ENCODE results near the gene URAD.
"Not testable (repeated sequence)": the region's sequence is repeated elsewhere in the genome, so short reads cannot be mapped to it uniquely, and the experiment has no call there.

Gene URAD

DNA sequence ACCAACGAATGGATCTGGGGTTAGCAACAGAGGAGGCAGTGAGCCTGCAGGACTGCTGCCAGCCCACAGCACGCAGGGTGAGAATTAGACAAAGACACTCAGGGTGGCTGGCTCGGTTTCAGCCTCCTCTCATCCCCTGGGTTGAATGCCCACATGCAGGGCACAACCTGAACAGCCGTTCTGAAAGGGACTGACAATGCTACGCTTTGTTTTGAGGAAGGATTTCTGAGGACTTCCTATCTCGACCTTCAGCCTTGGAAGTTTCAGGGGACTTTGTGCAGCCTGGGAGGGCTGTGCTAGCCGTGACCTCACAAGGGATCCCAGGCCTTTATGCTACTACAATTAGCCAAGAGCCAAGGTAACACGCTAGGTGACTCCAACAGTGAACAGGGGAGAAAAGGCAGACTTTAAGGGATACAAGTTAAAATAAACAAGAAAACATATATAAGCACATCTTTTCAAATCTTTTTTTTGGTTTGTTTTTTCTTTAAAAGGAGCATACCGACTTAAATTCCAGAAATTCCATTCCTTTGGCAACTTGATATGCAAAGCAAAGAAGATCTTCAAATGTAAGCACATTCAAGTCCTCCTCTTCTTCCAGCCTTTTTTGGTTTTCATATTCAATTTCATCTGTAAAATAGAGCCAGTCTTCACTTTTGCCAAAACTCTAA is 34.5 kb upstream of the URAD start:
- FAIRE-seq (no peak), DNase-seq (ENCODE audit: insufficient read length, low spot score) (no peak)
- TF ChIP-seq POU2F2 (IDR thresholded peaks at IDR 0.05; ENCODE audit: low read depth, low read length) (no peak), PAX5 (IDR thresholded peaks at IDR 0.05; ENCODE audit: insufficient read depth, low read length, severe bottlenecking) (no peak), POLR2A (IDR thresholded peaks at IDR 0.05; ENCODE audit: low read depth, low read length) (no peak), TAF1 (IDR thresholded peaks at IDR 0.05; ENCODE audit: low read depth, low read length) (no peak), SPI1 (IDR thresholded peaks at IDR 0.05; ENCODE audit: low read depth, low read length) (no peak), POLR2AphosphoS5 (IDR thresholded peaks at IDR 0.05; ENCODE audit: low read depth, low read length) (no peak)

DNA sequence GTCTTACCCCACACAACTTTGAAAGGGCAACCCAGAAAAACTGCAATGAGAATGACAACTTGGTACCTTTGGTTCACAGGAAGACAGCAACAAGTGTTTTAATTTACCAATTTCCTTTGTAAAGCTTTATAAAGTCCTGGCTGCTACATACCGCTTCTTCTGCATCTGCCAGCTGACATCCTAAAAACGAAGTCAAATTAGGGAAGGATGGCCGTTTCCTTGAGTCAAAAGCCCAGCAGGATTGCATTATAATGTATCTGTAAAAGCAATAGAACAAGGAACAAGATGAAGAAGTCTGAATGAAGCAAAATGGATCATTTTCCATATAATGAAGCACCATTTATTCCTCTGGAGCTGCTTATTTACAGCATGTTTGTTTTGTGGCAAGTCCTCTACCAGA is 25.8 kb upstream of the URAD start:
- DNase-seq (ENCODE audit: insufficient read length, low spot score) = no peak

DNA sequence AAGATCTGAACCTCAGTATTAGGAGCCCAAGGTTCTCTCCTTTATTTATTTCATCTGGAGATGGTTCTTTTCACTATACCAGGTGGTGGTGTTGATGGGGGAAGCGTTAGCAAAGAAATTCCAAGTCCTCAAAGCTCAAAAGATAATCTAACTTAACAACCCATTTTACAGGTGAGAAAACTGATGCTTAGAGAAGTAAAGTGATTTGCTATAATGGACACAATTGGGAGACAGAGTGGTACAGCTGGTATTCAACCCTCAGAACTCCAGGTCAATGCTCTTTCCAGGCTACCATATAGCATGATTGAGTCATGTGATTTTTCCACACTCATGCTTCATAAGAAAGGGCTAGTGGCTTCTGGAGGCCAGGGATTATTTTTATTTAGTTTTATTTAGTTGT is 25.0 kb upstream of the URAD start:
- TF ChIP-seq TAF1 (IDR thresholded peaks at IDR 0.05; ENCODE audit: low read depth, low read length) = no peak
- no peak for TF ChIP-seq POLR2A (IDR thresholded peaks at IDR 0.05; ENCODE audit: low read depth, low read length)
- TF ChIP-seq POLR2AphosphoS5 (IDR thresholded peaks at IDR 0.05; ENCODE audit: low read depth, low read length) = no peak
- TF ChIP-seq POU2F2 (IDR thresholded peaks at IDR 0.05; ENCODE audit: low read depth, low read length) = no peak
- no peak for DNase-seq (ENCODE audit: insufficient read length, low spot score)
- no peak for FAIRE-seq

More for the DNA sequence above, 25.8 kb upstream of the URAD start:
- no peak for FAIRE-seq
- TF ChIP-seq TAF1 (IDR thresholded peaks at IDR 0.05; ENCODE audit: low read depth, low read length) (no peak), PAX5 (IDR thresholded peaks at IDR 0.05; ENCODE audit: insufficient read depth, low read length, severe bottlenecking) (no peak), POLR2AphosphoS5 (IDR thresholded peaks at IDR 0.05; ENCODE audit: low read depth, low read length) (no peak), POLR2A (IDR thresholded peaks at IDR 0.05; ENCODE audit: low read depth, low read length) (no peak), SPI1 (IDR thresholded peaks at IDR 0.05; ENCODE audit: low read depth, low read length) (no peak), POU2F2 (IDR thresholded peaks at IDR 0.05; ENCODE audit: low read depth, low read length) (no peak)

DNA sequence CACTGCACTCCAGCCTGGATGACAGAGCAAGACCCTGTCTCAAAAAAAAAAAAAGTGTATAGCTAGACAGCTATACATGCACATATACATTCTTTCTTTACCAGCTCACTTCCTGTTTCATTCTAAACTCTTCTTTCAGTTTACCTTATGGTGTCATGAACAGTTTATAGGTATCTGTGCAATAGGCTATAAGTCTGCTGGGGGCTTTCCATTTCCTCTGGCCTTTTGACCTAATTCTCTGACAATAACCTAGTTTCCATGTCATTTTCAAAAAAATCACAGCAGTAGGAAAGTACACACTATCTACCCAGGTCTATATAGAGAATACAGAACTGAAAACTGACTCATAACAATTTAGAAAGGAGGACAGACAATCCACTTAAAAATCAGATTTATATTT is 24.4 kb upstream of the URAD start:
- TF ChIP-seq SPI1 (IDR thresholded peaks at IDR 0.05; ENCODE audit: low read depth, low read length) (peak; percentile 72), TAF1 (IDR thresholded peaks at IDR 0.05; ENCODE audit: low read depth, low read length) (no peak)
- no peak for DNase-seq (ENCODE audit: insufficient read length, low spot score)
- FAIRE-seq = peak; percentile 81

DNA sequence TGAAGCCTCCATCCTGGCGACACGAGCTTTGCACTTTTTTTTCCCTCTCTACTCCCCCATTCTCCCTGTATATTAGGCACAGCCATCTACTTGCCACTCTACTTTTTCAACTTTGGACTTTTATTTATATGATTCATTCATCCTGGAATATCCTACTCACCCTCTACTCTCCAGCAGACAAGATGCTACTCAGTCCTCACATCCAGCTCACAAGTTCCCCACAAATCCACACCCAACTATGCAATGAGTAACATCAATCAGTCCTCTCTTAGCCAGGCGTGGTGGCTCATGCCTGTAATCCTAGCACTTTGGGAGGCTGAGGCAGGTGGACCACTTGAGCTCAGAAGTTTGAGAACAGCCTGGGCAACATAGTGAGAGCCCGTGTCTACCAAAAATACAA is 23.9 kb upstream of the URAD start:
- TF ChIP-seq POLR2A (IDR thresholded peaks at IDR 0.05; ENCODE audit: low read depth, low read length) = no peak
- no peak for TF ChIP-seq PAX5 (IDR thresholded peaks at IDR 0.05; ENCODE audit: insufficient read depth, low read length, severe bottlenecking)
- TF ChIP-seq POLR2AphosphoS5 (IDR thresholded peaks at IDR 0.05; ENCODE audit: low read depth, low read length) = no peak
- TF ChIP-seq POU2F2 (IDR thresholded peaks at IDR 0.05; ENCODE audit: low read depth, low read length) = no peak
- no peak for TF ChIP-seq SPI1 (IDR thresholded peaks at IDR 0.05; ENCODE audit: low read depth, low read length)
- no peak for TF ChIP-seq TAF1 (IDR thresholded peaks at IDR 0.05; ENCODE audit: low read depth, low read length)
- DNase-seq (ENCODE audit: insufficient read length, low spot score) (no peak), FAIRE-seq (no peak)

DNA sequence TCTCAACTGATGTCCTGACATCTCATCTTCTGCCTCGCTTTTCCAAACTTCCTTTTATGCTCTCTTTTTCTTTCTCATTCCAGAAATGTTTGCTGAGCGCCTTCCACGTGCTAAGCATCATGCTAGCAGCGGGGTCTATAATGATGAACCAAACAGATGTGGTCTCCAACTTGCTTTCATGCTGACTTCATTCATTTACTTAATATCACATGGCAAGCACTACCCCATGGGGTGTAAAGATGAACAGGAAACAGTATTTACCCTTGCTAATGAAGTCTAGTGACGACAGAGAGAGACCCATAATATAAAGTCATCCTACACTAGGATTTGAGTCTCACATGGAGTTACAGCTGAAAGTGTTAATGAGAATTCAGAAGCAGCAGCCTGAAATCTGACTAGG is 21.6 kb upstream of the URAD start:
- TF ChIP-seq TAF1 (IDR thresholded peaks at IDR 0.05; ENCODE audit: low read depth, low read length) = no peak
- TF ChIP-seq PAX5 (IDR thresholded peaks at IDR 0.05; ENCODE audit: insufficient read depth, low read length, severe bottlenecking) = no peak
- TF ChIP-seq SPI1 (IDR thresholded peaks at IDR 0.05; ENCODE audit: low read depth, low read length) = no peak
- TF ChIP-seq POLR2AphosphoS5 (IDR thresholded peaks at IDR 0.05; ENCODE audit: low read depth, low read length) = no peak
- no peak for TF ChIP-seq POLR2A (IDR thresholded peaks at IDR 0.05; ENCODE audit: low read depth, low read length)
- no peak for TF ChIP-seq POU2F2 (IDR thresholded peaks at IDR 0.05; ENCODE audit: low read depth, low read length)
- FAIRE-seq (no peak), DNase-seq (ENCODE audit: insufficient read length, low spot score) (no peak)

DNA sequence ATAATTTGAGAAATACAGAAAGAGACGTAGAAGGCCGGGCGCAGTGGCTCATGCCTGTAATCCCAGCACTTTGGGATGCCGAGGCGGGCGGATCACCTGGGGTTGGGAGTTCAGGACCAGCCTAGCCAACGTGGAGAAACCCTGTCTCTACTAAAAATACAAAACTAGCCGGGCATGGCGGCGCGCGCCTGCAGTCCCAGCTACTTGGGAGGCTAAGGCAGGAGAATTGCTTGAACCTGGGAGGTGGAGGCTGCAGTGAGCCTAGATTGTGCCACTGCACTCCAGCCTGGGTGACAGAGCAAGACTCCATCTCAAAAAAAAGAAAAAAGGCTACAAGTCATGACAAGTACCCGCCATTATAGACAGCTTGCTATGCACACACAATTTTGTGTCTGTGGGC is 16.5 kb upstream of the URAD start:
- not testable (repeated sequence) for FAIRE-seq; DNase-seq (ENCODE audit: insufficient read length, low spot score)

DNA sequence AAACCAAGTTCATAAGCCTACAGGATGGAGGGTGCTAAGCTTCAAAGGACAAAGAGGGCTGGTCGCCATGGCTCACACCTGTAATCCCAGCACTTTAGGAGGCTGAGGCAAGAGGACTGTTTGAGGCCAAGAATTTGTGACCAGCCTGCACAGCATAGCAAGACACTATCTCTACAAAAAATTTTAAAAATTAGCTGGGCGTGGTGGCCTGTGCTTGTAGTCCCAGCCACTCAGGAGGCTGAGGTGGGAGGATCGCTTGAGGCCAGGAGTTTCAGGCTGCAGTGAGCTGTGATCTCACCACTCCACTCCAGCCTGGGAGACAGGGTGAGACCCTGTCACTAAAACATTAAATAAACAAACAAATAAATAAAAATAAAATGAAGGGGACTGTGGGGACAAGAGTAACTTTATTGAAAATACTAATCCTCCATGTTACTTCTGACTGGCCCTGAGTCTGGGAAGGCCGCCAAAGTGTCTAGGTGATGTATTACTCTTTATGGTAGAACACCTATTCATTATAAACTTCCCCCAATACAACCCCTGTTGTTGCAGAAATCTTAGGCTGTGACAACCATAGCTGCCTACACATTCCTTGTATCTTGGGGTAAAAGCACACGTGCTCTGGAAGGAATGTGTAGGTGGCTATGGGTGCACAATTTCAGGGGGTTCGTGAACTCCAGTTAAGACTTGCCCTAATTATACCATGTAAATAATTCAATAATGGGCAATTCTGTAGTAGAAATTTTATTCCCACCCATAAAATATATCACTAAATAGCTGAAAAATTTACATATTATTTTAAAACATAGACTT is 14.6 kb upstream of the URAD start:
- DNase-seq (ENCODE audit: insufficient read length, low spot score) (no peak), FAIRE-seq (peak; percentile 45)
- TF ChIP-seq POLR2A (IDR thresholded peaks at IDR 0.05; ENCODE audit: low read depth, low read length) (no peak), TAF1 (IDR thresholded peaks at IDR 0.05; ENCODE audit: low read depth, low read length) (no peak), POU2F2 (IDR thresholded peaks at IDR 0.05; ENCODE audit: low read depth, low read length) (no peak), PAX5 (IDR thresholded peaks at IDR 0.05; ENCODE audit: insufficient read depth, low read length, severe bottlenecking) (no peak), POLR2AphosphoS5 (IDR thresholded peaks at IDR 0.05; ENCODE audit: low read depth, low read length) (no peak)

DNA sequence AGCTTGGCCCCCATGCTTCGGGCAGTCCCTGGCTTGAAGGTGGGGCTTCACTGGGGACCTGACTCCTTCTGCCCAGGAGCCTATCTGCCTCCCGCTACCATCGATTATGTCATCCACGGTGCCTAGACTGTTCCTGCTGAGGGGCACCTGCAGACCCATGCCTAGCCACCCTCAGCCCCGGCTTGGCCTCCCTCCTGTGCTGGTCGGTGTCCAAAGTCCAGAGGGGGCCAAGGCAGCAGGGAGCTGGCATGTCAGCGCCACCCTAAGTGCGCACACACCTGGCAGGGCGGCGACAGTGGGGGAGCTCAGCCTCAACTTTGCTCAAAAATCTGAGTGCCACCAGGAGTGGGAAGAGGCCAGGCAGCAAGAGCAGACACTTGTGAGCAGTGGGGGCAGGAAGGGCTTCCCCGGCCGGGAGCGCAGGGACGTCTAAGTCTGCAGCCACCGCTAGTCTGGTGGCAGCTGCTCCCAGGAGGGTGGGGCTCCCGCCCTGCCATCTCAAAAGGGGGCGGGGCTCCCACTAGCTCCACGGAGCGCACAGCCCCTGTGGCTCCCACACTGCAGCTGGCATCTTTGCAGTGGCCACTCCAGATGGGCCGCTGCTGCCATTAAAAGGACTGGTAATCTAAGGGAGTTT is 13.5 kb upstream of the URAD start:
- DNase-seq (ENCODE audit: insufficient read length, low spot score) (no peak), FAIRE-seq (no peak)
- TF ChIP-seq TAF1 (IDR thresholded peaks at IDR 0.05; ENCODE audit: low read depth, low read length) = no peak
- TF ChIP-seq POU2F2 (IDR thresholded peaks at IDR 0.05; ENCODE audit: low read depth, low read length) = no peak
- no peak for TF ChIP-seq POLR2AphosphoS5 (IDR thresholded peaks at IDR 0.05; ENCODE audit: low read depth, low read length)
- TF ChIP-seq POLR2A (IDR thresholded peaks at IDR 0.05; ENCODE audit: low read depth, low read length) = no peak
- TF ChIP-seq PAX5 (IDR thresholded peaks at IDR 0.05; ENCODE audit: insufficient read depth, low read length, severe bottlenecking) = no peak
- TF ChIP-seq SPI1 (IDR thresholded peaks at IDR 0.05; ENCODE audit: low read depth, low read length) = no peak

DNA sequence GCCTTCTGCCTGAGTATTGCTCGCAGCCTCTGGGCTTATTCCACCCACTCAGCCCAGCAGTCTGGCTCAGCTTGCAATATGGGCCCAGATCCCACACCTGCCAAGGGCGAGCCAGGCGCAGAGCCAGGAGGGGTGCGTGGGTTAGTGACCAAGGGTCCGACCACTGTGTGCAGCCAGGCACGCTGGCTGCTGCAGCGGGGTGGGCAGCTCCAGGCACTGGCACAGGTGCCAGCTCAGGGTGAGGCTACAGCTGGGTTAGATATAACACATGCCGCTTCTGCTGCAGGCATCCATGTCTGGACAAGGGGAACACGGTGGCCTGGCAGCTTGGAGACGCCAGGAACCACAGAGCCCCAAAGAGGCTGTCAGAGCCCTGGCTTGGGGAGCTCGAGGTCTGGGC is 12.6 kb upstream of the URAD start:
- DNase-seq (ENCODE audit: insufficient read length, low spot score) (no peak), FAIRE-seq (no peak)
- no peak for TF ChIP-seq TAF1 (IDR thresholded peaks at IDR 0.05; ENCODE audit: low read depth, low read length)
- TF ChIP-seq POU2F2 (IDR thresholded peaks at IDR 0.05; ENCODE audit: low read depth, low read length) = no peak
- no peak for TF ChIP-seq SPI1 (IDR thresholded peaks at IDR 0.05; ENCODE audit: low read depth, low read length)
- TF ChIP-seq POLR2AphosphoS5 (IDR thresholded peaks at IDR 0.05; ENCODE audit: low read depth, low read length) = no peak
